Lower leg skin (tissue), 4 donors: ENCODE data around the gene CAMK1G. TPM values are rescaled to one million over a fixed set of nuclear protein-coding genes. Genes with fewer than 3 reads are reported as not detected.

Experiments
- DNase-seq, 2 donors: peaks; one replicate each; pipeline ENCODE4 v3.0.0-alpha.2; 2019; ENCODE audit warnings: low spot score in 2 of 2
- H3K4me3 ChIP-seq: fragments of 200-600 bp; sonication (generic); 2 replicates; pipeline ENCODE4 v1.5.1; 2017; ENCODE audit warnings: mild to moderate bottlenecking, low read depth; ENCODE audit not compliant: poor library complexity, severe bottlenecking
- POLR2A ChIP-seq, 2 donors: fragments of 450-650 bp; IDR thresholded peaks; one replicate each; pipeline ENCODE4 v1.6.1; 2016 to 2017; ENCODE audit warnings: antibody characterized with exemption in 2 of 2, mild to moderate bottlenecking in 1 of 2, moderate library complexity in 1 of 2
- WGBS, 2 donors: methylation state at CpG; one replicate each; pipeline ENCODE4 v1.1.5; 2018; 5-methylcytosine and 5-hydroxymethylcytosine counted together
- intact Hi-C: fragments of 100-400 bp; cut with DNase I; formaldehyde crosslinking; loops from one replicate; pipeline ENCODE4 v1.15.0; 2023; ENCODE audit warnings: low total_unique reads
- total RNA-seq, 4 donors: library from RNA; depleted of rRNA; stranded (reverse); fragments of >200 nt; gene quantifications; one replicate each; pipeline ENCODE4 v1.1.0, GENCODE V29; 2016
- TF ChIP-seq, protein P1 (sequence below), 3 donors: fragments of 450-650 bp; IDR thresholded peaks; one replicate each; pipeline ENCODE4 v1.5.1; 2016; ENCODE audit warnings: antibody characterized with exemption in 3 of 3, mild to moderate bottlenecking in 3 of 3, moderate library complexity in 2 of 3

The CAMK1G gene
- total RNA-seq = 1 to 10 TPM in 1 of 4 donors, not detected in 3; 1.8 TPM

DNA sequence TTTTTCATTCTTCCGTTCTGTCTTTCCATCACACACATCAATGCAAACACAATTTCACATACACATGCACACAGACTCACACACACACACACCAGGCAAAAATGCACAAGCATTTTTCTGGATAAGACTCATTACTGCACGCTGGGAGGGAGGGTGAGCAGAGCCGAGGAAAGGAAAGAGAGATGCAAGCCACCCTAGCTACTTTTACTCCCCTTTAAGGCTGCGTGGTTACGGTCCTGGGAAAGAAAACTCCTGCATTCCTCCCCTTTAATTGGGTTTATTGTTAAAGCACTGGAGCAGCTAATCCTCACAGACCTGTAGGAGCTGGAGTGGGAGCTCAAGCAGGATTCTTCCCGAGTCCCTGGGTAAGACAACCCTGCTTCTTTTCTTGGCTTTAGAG, at the start of gene CAMK1G:
Gene CAMK1G (plus strand): TSS at position 307 of the 400 bp plus-strand sequence. CDS start 11,270 bp downstream, outside the sequence.
- intact Hi-C loops = no loop called here
- no peak within 1 kb of the TSS for H3K4me3 ChIP-seq
- DNase-seq = no peak
- TF ChIP-seq, protein P1, sequence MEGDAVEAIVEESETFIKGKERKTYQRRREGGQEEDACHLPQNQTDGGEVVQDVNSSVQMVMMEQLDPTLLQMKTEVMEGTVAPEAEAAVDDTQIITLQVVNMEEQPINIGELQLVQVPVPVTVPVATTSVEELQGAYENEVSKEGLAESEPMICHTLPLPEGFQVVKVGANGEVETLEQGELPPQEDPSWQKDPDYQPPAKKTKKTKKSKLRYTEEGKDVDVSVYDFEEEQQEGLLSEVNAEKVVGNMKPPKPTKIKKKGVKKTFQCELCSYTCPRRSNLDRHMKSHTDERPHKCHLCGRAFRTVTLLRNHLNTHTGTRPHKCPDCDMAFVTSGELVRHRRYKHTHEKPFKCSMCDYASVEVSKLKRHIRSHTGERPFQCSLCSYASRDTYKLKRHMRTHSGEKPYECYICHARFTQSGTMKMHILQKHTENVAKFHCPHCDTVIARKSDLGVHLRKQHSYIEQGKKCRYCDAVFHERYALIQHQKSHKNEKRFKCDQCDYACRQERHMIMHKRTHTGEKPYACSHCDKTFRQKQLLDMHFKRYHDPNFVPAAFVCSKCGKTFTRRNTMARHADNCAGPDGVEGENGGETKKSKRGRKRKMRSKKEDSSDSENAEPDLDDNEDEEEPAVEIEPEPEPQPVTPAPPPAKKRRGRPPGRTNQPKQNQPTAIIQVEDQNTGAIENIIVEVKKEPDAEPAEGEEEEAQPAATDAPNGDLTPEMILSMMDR (IDR thresholded peaks at IDR 0.05) = no peak
- no peak for TF ChIP-seq POLR2A (IDR thresholded peaks at IDR 0.05)
- 24 to 31% methylated on average over 6 of the region's 6 CpGs for WGBS, 2 donors

DNA sequence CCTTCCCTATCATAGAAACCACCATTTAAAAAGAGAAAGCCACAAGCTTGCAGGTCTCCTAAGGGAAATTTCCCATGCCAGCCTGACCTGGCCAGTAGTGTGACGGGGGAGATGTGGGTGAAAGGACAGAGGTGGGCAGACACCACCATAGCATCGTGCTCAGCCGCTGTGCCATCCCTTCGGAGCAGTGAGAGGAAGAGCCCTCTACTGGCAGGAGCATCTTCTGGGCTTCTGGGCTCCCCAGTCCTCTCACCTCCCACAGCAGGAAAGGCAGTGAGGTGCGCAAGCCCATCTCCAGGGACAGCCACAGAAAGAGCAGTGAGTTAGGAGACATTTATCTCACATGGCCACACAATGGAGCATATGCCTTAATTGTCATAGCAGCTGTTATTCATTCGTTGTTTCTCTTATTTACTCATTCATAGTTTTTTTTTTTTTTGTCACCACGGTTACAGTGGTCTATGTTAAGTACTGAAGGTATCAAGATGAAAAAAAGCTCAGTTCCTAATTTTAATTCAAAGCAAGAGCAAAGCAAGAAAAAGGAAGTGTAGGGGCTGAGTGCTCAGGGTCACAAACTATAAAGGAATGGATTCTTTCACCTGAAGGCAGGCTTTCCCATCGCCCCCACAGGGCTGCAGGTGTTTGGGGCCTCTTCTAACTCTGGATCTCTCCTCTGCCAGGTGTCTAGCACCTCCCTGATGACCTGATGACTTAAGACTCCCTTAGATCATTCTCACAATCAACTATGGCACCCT, 48.8 kb upstream of the CAMK1G start:
- H3K4me3 ChIP-seq = no peak overlapping the region
- TF ChIP-seq POLR2A (IDR thresholded peaks at IDR 0.05) = no peak
- TF ChIP-seq, protein P1 (IDR thresholded peaks at IDR 0.05) = no peak
- intact Hi-C loops = no loop called here
- WGBS, 2 donors = 72 to 85% methylated on average over 8 of the region's 8 CpGs
- no peak for DNase-seq

DNA sequence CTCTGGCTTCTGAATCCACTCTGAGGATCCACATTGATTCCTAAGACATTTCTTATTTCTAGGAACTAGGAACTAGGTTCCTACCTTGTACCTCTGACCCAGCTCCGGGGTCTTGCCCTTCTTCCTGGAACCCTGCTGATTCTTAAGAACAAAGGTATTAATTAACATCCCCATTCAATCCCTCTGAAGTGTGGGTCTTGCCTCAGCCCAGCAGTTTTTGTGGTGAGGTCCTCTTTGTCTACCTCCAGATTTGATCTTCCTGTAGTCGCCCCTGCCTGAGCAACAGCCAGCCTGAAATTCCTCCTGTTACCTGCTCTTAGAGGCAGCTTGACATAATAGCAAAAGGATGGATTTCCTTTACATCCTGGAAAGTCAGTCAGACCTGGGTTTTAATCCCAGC, 46.7 kb upstream of the CAMK1G start:
- DNase-seq = no peak
- no peak overlapping the region for H3K4me3 ChIP-seq
- TF ChIP-seq POLR2A (IDR thresholded peaks at IDR 0.05) = no peak
- TF ChIP-seq, protein P1 (IDR thresholded peaks at IDR 0.05) = no peak
- intact Hi-C loops = no loop called here
- 60 to 82% methylated on average over 2 of the region's 2 CpGs for WGBS, 2 donors

DNA sequence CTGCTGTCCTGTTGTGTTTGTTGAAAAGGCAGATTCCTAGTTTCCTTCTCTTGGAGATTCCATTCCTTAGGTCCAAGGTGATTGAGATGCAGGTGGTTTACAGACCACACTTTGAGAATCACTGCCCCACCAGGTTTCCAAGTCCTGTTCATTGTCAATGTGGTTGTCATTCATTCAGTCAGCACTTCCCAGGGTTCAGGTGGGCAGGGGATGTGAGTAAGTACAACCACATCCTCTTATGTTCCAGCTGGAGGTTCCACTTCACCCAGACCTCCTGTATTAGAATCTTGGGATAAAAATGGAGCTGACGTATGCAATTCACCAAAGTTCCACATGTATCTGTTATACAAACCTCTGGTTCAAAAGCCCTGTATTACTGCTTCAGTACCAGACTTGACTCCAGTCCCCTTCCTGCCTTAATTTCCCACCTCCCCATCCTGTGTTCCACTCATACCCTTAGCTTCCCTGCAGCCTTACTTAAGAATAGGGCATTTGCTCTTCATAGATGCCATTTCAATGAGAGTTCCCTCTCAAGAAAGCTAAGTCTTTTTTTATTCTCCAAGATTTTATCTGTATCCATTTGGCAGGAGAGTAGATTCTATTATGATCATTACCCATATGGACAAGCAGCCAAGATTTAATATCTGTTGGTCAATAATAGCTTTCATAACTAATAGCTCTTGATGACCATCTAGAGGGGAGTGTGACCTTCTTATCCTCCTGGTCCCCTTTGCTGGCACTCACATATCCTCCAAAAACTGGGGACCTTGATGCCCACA, 46.0 kb upstream of the CAMK1G start:
- WGBS, 2 donors = 79 to 92% methylated on average over 1 of the region's 1 CpG
- intact Hi-C loops = no loop called here
- TF ChIP-seq, protein P1 (IDR thresholded peaks at IDR 0.05) = no peak
- TF ChIP-seq POLR2A (IDR thresholded peaks at IDR 0.05) = no peak
- H3K4me3 ChIP-seq = no peak overlapping the region
- DNase-seq = no peak

DNA sequence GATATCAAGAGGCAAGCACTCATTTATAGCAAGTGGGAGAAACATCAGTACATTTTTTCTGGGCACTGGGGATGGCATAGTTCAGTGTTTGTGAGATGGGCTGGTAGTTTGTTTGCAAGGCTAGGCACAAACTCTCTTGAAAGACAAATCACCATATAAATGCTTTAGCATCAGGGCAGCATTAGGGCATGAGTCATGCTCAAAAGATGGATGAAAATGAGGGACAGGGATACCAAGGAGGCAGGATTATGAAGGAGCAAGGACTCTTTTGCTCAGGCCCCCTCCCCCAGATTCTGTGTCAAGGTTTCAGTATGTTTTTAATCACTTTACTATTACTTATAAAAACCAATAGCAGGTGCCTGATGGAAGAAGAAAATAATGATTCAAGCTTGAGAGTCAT, 43.9 kb upstream of the CAMK1G start:
- no peak for TF ChIP-seq POLR2A (IDR thresholded peaks at IDR 0.05)
- TF ChIP-seq, protein P1 (IDR thresholded peaks at IDR 0.05) = no peak
- intact Hi-C loops = no loop called here
- H3K4me3 ChIP-seq = no peak overlapping the region
- DNase-seq = no peak
